SK-N-SH treated with all-trans-retinoic acid at 6 μM for 48 hours (cell line): ENCODE data around the gene NGEF.

Source experiments
- ATAC-seq: fragments of 200-7000 bp; cut with Tn5 transposase; 3 replicates; pipeline ENCODE4 v1.9.1; 2020; ENCODE audit warnings: mild to moderate bottlenecking, moderate library complexity
- ARNTL ChIP-seq: fragments of 450-650 bp; formaldehyde crosslinking; IDR thresholded peaks from 2 replicates; pipeline ENCODE4 v1.5.0; 2020; ENCODE audit warnings: low read depth, mild to moderate bottlenecking, moderate library complexity, borderline replicate concordance
- BACH2 ChIP-seq: fragments of 250-450 bp; sonication (Bioruptor Pico); IDR thresholded peaks from 2 replicates; pipeline ENCODE4 v1.9.0; 2021; ENCODE audit warnings: mild to moderate bottlenecking, borderline replicate concordance
- CREB5 ChIP-seq: fragments of 250-450 bp; sonication (Bioruptor Pico); IDR thresholded peaks from 2 replicates; pipeline ENCODE4 v1.5.1; 2020; ENCODE audit warnings: low read depth, mild to moderate bottlenecking, moderate library complexity
- CSDC2 ChIP-seq: fragments of 250-450 bp; sonication (Bioruptor Pico); IDR thresholded peaks from 2 replicates; pipeline ENCODE4 v1.5.0; 2020; ENCODE audit warnings: mild to moderate bottlenecking, moderate library complexity
- ESRRG ChIP-seq: fragments of 250-450 bp; sonication (Bioruptor Pico); IDR thresholded peaks from 2 replicates; pipeline ENCODE4 v1.6.1; 2021; ENCODE audit warnings: mild to moderate bottlenecking
- GLIS3 ChIP-seq: fragments of 250-450 bp; sonication (Bioruptor Pico); IDR thresholded peaks from 2 replicates; pipeline ENCODE4 v1.5.0; 2020; ENCODE audit warnings: mild to moderate bottlenecking, moderate library complexity
- ISL1 ChIP-seq: fragments of 250-450 bp; sonication (Bioruptor Pico); IDR thresholded peaks from 2 replicates; pipeline ENCODE4 v2.1.2; 2022; ENCODE audit warnings: mild to moderate bottlenecking, moderate library complexity
- OSR1 ChIP-seq: fragments of 250-450 bp; sonication (Bioruptor Pico); IDR thresholded peaks from 2 replicates; pipeline ENCODE4 v1.8.0; 2022; ENCODE audit warnings: moderate library complexity, mild to moderate bottlenecking, inconsistent platforms
- RARB ChIP-seq: fragments of 250-450 bp; sonication (Bioruptor Pico); IDR thresholded peaks from 2 replicates; pipeline ENCODE4 v1.8.0; 2021; ENCODE audit warnings: mild to moderate bottlenecking, moderate library complexity
- SNAI2 ChIP-seq: fragments of 250-450 bp; sonication (Bioruptor Pico); IDR thresholded peaks from 2 replicates; pipeline ENCODE4 v1.5.0; 2020; ENCODE audit warnings: mild to moderate bottlenecking, moderate library complexity
- TCF4 ChIP-seq: fragments of 250-450 bp; sonication (Bioruptor Pico); IDR thresholded peaks from 2 replicates; pipeline ENCODE4 v1.8.0; 2021; ENCODE audit warnings: mild to moderate bottlenecking, moderate library complexity, borderline replicate concordance
- TOX ChIP-seq: fragments of 250-450 bp; sonication (Bioruptor Pico); IDR thresholded peaks from 2 replicates; pipeline ENCODE4 v1.8.0; 2021; ENCODE audit warnings: mild to moderate bottlenecking, moderate library complexity, borderline replicate concordance
- TSHZ2 ChIP-seq: fragments of 250-450 bp; sonication (Bioruptor Pico); IDR thresholded peaks from 2 replicates; pipeline ENCODE4 v1.5.0; 2020; ENCODE audit warnings: mild to moderate bottlenecking, moderate library complexity
- ZC3H10 ChIP-seq: fragments of 250-450 bp; sonication (Bioruptor Pico); IDR thresholded peaks from 2 replicates; pipeline ENCODE4 v1.5.1; 2021; ENCODE audit warnings: mild to moderate bottlenecking, moderate library complexity
- ZFP3 ChIP-seq: fragments of 250-450 bp; sonication (Bioruptor Pico); IDR thresholded peaks from 2 replicates; pipeline ENCODE4 v1.5.0; 2020; ENCODE audit warnings: mild to moderate bottlenecking, moderate library complexity
- ZFP30 ChIP-seq: fragments of 450-650 bp; formaldehyde crosslinking; IDR thresholded peaks from 2 replicates; pipeline ENCODE4 v1.5.0; 2022; ENCODE audit warnings: mild to moderate bottlenecking, moderate library complexity
- ZNF565 ChIP-seq: fragments of 450-650 bp; formaldehyde crosslinking; conservative IDR thresholded peaks from 2 replicates; pipeline ENCODE4 v1.5.0; 2020; ENCODE audit warnings: low read depth, mild to moderate bottlenecking, moderate library complexity
- ZNF8 ChIP-seq: fragments of 450-650 bp; formaldehyde crosslinking; IDR thresholded peaks from 2 replicates; pipeline ENCODE4 v1.5.0; 2020; ENCODE audit warnings: mild to moderate bottlenecking, moderate library complexity
- TF ChIP-seq, protein P1 (sequence below): fragments of 250-450 bp; sonication (Bioruptor Pico); IDR thresholded peaks from 2 replicates; pipeline ENCODE4 v1.8.0; 2020; ENCODE audit warnings: mild to moderate bottlenecking, moderate library complexity, borderline replicate concordance
- TF ChIP-seq, protein P2 (sequence below): fragments of 250-450 bp; sonication (Bioruptor Pico); IDR thresholded peaks from 2 replicates; pipeline ENCODE4 v1.8.0; 2021; ENCODE audit warnings: low read depth, mild to moderate bottlenecking, moderate library complexity, borderline replicate concordance

Gene NGEF

GRCh38 chr2:232842689-232843088 lies 170.4 kb downstream of the NGEF start:
- ATAC-seq: no peak
- TF ChIP-seq CSDC2 (CRISPR knock-in tag) (no peak), TSHZ2 (no peak), GLIS3 (CRISPR knock-in tag) (no peak), ZC3H10 (CRISPR knock-in tag) (no peak), SNAI2 (CRISPR knock-in tag) (no peak), ARNTL (CRISPR knock-in tag) (no peak), ZFP3 (CRISPR knock-in tag) (no peak), ZFP30 (no peak), OSR1 (CRISPR knock-in tag) (no peak)
- TF ChIP-seq, protein P1, sequence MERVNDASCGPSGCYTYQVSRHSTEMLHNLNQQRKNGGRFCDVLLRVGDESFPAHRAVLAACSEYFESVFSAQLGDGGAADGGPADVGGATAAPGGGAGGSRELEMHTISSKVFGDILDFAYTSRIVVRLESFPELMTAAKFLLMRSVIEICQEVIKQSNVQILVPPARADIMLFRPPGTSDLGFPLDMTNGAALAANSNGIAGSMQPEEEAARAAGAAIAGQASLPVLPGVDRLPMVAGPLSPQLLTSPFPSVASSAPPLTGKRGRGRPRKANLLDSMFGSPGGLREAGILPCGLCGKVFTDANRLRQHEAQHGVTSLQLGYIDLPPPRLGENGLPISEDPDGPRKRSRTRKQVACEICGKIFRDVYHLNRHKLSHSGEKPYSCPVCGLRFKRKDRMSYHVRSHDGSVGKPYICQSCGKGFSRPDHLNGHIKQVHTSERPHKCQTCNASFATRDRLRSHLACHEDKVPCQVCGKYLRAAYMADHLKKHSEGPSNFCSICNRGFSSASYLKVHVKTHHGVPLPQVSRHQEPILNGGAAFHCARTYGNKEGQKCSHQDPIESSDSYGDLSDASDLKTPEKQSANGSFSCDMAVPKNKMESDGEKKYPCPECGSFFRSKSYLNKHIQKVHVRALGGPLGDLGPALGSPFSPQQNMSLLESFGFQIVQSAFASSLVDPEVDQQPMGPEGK (CRISPR knock-in tag): no peak
- TF ChIP-seq, protein P2, sequence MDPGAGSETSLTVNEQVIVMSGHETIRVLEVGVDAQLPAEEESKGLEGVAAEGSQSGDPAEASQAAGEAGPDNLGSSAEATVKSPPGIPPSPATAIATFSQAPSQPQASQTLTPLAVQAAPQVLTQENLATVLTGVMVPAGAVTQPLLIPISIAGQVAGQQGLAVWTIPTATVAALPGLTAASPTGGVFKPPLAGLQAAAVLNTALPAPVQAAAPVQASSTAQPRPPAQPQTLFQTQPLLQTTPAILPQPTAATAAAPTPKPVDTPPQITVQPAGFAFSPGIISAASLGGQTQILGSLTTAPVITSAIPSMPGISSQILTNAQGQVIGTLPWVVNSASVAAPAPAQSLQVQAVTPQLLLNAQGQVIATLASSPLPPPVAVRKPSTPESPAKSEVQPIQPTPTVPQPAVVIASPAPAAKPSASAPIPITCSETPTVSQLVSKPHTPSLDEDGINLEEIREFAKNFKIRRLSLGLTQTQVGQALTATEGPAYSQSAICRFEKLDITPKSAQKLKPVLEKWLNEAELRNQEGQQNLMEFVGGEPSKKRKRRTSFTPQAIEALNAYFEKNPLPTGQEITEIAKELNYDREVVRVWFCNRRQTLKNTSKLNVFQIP (CRISPR knock-in tag): no peak

DNA sequence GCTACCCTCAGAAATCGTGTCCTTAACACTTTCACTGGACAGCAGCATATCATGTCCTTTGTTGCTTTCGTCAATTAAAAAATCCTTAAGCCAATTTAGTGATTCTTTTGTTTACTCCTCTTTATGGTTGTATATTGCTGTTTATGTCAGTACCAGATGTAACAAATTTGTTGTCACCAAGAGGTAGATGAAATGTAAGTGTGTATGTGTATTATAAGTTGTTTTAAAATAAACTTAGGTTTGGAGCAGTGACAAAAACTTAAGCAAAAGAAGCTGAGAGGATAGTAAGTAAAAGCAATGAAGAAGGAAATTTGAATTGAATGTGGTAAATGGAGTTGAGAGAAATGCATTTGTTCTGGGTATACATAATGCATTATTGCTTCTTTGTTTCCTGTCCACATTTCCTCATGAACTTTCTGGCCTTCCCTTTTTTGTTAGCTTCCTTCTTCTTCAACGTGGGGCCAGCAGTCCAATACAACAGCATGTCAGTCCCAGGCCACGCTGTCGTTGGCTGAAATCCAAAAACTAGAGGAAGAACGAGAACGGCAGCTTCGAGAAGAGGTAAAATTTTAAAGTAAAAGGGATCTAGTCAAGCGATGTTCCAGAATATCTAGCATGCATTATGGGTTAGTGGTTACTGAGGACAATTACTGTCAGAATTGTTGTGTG lies 173.5 kb downstream of the NGEF start:
- no peak for TF ChIP-seq ARNTL (CRISPR knock-in tag)
- no peak for TF ChIP-seq ZC3H10 (CRISPR knock-in tag)
- TF ChIP-seq ESRRG: no peak
- TF ChIP-seq TOX (CRISPR knock-in tag): no peak
- TF ChIP-seq CREB5: no peak
- TF ChIP-seq, protein P2 (CRISPR knock-in tag): no peak
- no peak for TF ChIP-seq OSR1 (CRISPR knock-in tag)
- TF ChIP-seq BACH2 (CRISPR knock-in tag): no peak
- no peak for ATAC-seq

DNA sequence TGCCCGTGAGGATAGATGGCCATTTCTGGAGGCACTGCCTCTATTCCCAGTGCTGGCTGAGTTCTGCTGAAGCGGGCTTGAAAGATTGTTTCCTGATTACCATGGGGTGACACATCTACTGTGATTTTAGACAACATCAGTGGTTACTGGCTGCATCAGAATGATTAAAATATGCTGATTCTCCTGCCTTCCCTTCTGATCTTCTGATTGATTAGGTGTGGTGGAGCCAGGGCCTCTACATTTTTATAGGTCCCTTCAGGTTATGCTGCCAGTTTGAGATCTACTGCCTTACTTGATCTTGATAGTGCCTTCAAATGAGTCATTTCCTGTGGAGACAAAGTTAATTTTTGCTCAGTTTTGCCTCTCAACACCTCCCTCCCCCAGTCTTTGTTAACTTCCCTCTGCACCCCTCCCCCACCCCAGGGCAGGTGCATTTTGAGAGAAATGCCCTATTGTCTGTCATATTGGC lies 174.6 kb downstream of the NGEF start:
- peak; percentile 68 for ATAC-seq
- TF ChIP-seq ARNTL (CRISPR knock-in tag) (no peak), TOX (CRISPR knock-in tag) (no peak), RARB (CRISPR knock-in tag) (no peak), ISL1 (CRISPR knock-in tag) (no peak), ZFP30 (no peak), OSR1 (CRISPR knock-in tag) (no peak), GLIS3 (CRISPR knock-in tag) (no peak), TCF4 (CRISPR knock-in tag) (no peak), ESRRG (no peak), SNAI2 (CRISPR knock-in tag) (no peak), ZNF565 (no peak), CREB5 (no peak), ZNF8 (CRISPR knock-in tag) (no peak), TSHZ2 (no peak)
- TF ChIP-seq, protein P2 (CRISPR knock-in tag): no peak
